HEK293T (cell line): ENCODE data around the gene CFAP52.
"Not testable (repeated sequence)": the region's sequence is repeated elsewhere in the genome, so short reads cannot be mapped to it uniquely, and the experiment has no call there.

Experiments
- CTCF ChIA-PET: fragments of 350-600 bp; formaldehyde crosslinking; extraction: SDS; loops from one replicate; lab custom pipeline; 2021; ENCODE audit warnings: antibody characterized with exemption, inconsistent platforms; lab: Yijun Ruan, JAX
- POLR2A ChIA-PET: fragments of 350-600 bp; formaldehyde crosslinking; extraction: SDS; loops from one replicate; lab custom pipeline; 2020; ENCODE audit warnings: antibody characterized with exemption, inconsistent platforms; lab: Yijun Ruan, JAX
- DNase-seq: peaks from one replicate; pipeline ENCODE4 v3.0.0; 2012; ENCODE audit warnings: mixed read lengths; ENCODE audit errors: extremely low spot score
- ARNT ChIP-seq: fragments of 450-650 bp; IDR thresholded peaks from 2 replicates; pipeline ENCODE4 v1.6.1; 2017; ENCODE audit warnings: mild to moderate bottlenecking
- BHLHE40 ChIP-seq: fragments of 450-650 bp; IDR thresholded peaks from 2 replicates; pipeline ENCODE4 v1.6.1; 2016; ENCODE audit warnings: mild to moderate bottlenecking, moderate library complexity, borderline replicate concordance
- CTBP1 ChIP-seq: fragments of 450-650 bp; IDR thresholded peaks from 2 replicates; pipeline ENCODE4 v1.6.1; 2016; ENCODE audit warnings: borderline replicate concordance
- ELF4 ChIP-seq: fragments of 450-650 bp; IDR thresholded peaks from 2 replicates; pipeline ENCODE4 v1.6.1; 2017; ENCODE audit warnings: antibody characterized with exemption
- FOXA1 ChIP-seq: fragments of 450-650 bp; IDR thresholded peaks from 2 replicates; pipeline ENCODE4 v1.6.1; 2016; ENCODE audit warnings: mild to moderate bottlenecking
- FOXK2 ChIP-seq: fragments of 450-650 bp; IDR thresholded peaks from 2 replicates; pipeline ENCODE4 v1.6.1; 2016; ENCODE audit warnings: mild to moderate bottlenecking
- FOXM1 ChIP-seq: fragments of 450-650 bp; IDR thresholded peaks from 2 replicates; pipeline ENCODE4 v1.6.1; 2017; ENCODE audit warnings: mild to moderate bottlenecking, borderline replicate concordance
- HDGF ChIP-seq: fragments of 450-650 bp; IDR thresholded peaks from 2 replicates; pipeline ENCODE4 v1.6.1; 2017; ENCODE audit warnings: antibody characterized with exemption, borderline replicate concordance
- L3MBTL2 ChIP-seq: fragments of 450-650 bp; conservative IDR thresholded peaks from 2 replicates; pipeline ENCODE4 v1.6.1; 2016; ENCODE audit warnings: mild to moderate bottlenecking
- LEF1 ChIP-seq: fragments of 450-650 bp; IDR thresholded peaks from 2 replicates; pipeline ENCODE4 v1.6.1; 2017; ENCODE audit warnings: mild to moderate bottlenecking, borderline replicate concordance
- NFRKB ChIP-seq: fragments of 450-650 bp; IDR thresholded peaks from 2 replicates; pipeline ENCODE4 v1.6.1; 2016; ENCODE audit warnings: mild to moderate bottlenecking, moderate library complexity
- SP1 ChIP-seq: fragments of 450-650 bp; IDR thresholded peaks from 2 replicates; pipeline ENCODE4 v1.6.1; 2017
- SUZ12 ChIP-seq: fragments of 450-650 bp; IDR thresholded peaks from 2 replicates; pipeline ENCODE4 v1.6.1; 2016; ENCODE audit warnings: mild to moderate bottlenecking
- TARDBP ChIP-seq: fragments of 450-650 bp; IDR thresholded peaks from 2 replicates; pipeline ENCODE4 v1.6.1; 2016
- ZNF384 ChIP-seq: fragments of 450-650 bp; IDR thresholded peaks from 2 replicates; pipeline ENCODE4 v1.6.1; 2016
- TF ChIP-seq, protein P1 (sequence below): fragments of 450-650 bp; IDR thresholded peaks from 2 replicates; pipeline ENCODE4 v1.6.1; 2016

CFAP52 gene

DNA sequence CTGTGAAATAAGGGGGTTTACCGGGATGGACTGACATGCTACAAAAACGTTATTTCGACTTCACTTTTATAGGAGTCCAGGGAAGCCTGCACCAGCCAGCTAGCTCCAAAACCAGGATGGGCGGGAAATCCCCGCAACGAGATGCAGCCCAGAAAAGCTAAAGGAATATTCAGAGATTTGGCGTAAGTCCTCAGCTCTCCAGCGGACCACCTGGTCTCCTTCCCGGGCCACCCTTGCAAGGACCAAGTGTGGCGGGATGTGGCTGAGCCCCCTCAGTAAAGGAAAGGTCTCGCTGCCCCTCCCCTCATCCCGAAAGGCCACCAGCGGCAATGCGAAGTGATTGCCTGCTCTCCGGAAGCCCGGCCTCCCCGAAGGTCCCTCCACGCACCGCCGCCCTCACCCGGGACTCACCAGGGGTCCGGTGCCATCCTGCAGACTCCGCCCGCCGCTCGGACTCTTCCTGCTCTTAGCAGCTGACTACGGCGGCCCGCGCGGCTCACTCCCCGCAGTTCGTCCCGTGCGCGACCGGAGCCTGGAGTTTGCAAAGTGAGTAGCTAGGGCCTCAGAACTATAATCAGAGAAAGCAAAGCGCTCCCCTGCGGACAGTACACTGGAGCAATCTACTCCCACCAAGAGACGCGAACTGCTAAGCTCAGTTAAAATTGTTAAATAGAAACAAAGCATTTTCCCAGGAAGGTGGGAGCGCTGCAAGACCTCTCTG lies 901 bp upstream of the CFAP52 start, which contains the start of gene STX8:
Gene STX8 (minus strand): TSS at position 440 of the 721 bp plus-strand sequence. CDS start 12 bp downstream, at position 428.
- TF ChIP-seq TARDBP (no peak), L3MBTL2 (peak; percentile 43; the same call in 1 of the 2 replicates)
- CTCF ChIA-PET, result interaction anchor here (0.7 kb wide), 1 partner anchor 279 kb away, joined by 3 read pairs; no protein-coding TSS in a partner anchor
- POLR2A ChIA-PET, result interaction anchor here (1.4 to 1.9 kb wide), 3 partner anchors 10 to 193 kb away, joined by 3 to 11 read pairs (median 5); no protein-coding TSS in a partner anchor
- DNase-seq, result peak; percentile 75

DNA sequence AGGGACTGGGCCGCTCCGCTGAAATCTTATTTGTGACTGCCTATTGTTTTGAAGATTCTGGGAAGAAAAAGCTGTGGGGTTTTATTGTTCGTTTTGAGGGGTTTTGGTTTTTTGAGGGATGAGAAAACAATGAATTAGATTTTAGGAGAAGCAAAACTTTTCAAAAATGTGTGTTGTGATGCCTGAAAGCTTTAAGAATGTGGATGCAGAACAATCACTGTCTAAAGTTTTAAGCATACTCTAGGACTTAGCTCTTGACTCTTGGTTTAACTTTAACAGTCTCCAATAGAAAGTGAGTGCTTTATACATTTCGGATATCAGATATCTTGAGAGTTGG lies 899 bp downstream of the CFAP52 start:
- TF ChIP-seq FOXK2 (no peak), SP1 (no peak), TARDBP (no peak), FOXM1 (no peak), BHLHE40 (no peak), HDGF (no peak), CTBP1 (no peak), SUZ12 (no peak), FOXA1 (no peak), LEF1 (no peak), L3MBTL2 (no peak), NFRKB (no peak), ELF4 (no peak), ARNT (no peak), ZNF384 (no peak)
- TF ChIP-seq, protein P1, sequence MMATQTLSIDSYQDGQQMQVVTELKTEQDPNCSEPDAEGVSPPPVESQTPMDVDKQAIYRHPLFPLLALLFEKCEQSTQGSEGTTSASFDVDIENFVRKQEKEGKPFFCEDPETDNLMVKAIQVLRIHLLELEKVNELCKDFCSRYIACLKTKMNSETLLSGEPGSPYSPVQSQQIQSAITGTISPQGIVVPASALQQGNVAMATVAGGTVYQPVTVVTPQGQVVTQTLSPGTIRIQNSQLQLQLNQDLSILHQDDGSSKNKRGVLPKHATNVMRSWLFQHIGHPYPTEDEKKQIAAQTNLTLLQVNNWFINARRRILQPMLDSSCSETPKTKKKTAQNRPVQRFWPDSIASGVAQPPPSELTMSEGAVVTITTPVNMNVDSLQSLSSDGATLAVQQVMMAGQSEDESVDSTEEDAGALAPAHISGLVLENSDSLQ, result no peak
- ChIA-PET CTCF (interaction anchor here (0.6 to 1.6 kb wide), 8 partner anchors 29 to 617 kb away, joined by 3 to 6 read pairs (median 3); no protein-coding TSS in a partner anchor), POLR2A (no interaction called here)
- DNase-seq, result no peak

DNA sequence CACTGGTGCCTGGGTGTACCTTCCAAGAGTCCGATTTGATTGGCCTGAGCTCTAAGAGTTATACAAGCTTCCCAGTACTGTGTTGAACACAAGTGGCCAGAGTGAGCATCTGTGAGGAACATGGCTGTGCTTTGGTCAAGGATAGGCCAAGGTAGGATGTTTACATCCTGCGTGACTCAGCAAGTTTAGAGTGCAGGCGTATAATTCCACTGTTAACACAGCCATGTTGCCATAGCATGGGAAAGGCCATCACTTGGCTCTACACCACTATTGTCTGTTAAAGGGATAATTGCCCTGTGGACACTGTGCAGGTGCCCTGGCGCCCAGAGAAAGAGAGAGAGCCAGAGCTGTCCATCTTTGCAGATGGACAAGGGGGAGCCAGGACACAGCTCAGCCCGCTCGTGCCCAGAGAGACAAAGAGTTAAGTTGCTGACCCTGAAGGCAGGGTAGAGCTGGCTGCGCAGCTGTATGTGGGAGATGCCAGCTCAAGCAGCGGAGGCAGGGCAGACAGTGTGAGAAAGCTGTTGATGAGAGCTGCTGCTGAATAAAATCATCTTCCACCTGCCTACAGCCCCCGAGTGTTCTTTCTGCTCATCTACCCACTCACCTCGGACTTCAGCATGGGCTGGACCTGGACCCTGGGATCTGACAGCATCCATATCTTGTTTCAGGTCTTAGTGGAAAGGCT lies 11.7 kb downstream of the CFAP52 start:
- ChIA-PET POLR2A (no interaction called here), CTCF (no interaction called here)
- no peak for DNase-seq
- TF ChIP-seq FOXK2 (no peak), FOXA1 (no peak), L3MBTL2 (no peak), ZNF384 (no peak), ARNT (no peak), HDGF (no peak), BHLHE40 (no peak), SP1 (no peak), ELF4 (no peak), CTBP1 (no peak), TARDBP (no peak), LEF1 (no peak), SUZ12 (no peak), FOXM1 (no peak), NFRKB (no peak)
- TF ChIP-seq, protein P1, result no peak

DNA sequence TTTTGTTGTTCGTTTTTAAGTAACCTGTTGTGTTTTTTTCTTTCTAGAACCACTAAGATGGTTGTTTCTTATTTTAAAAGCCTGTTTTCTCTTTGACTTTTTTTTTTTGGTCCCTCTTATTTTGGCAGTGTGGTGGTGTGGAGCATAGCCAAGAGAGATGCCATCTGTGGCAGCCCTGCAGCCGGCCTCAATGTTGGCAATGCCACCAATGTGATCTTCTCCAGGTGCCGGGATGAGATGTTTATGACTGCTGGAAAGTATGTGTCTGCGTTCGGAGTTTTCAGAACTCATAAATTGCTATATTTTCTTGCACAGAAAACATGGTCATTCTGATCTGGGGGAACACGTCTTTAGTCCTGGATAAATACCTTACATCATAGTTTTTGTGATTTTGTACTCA lies 17.6 kb downstream of the CFAP52 start:
- no peak for TF ChIP-seq ELF4
- TF ChIP-seq LEF1, result no peak
- no peak for TF ChIP-seq FOXM1
- TF ChIP-seq ARNT, result no peak

DNA sequence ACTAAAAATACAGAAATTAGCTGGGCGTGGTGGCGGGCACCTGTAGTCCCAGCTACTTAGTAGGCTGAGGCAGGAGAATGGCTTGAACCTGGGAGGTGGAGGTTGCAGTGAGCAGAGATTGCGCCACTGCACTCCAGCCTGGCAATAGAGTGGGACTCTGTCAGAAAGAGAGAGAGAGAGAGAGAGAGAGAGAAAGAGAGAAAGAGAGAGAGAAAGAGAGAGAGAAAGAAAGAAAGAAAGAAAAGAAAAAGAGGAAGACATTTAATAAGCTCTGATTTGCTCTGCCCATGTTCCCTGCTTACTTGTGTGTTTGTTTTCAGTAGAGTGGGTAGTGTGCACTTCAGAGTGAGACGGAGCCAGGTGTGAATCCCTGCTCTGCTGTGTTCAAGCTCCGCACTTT lies 21.2 kb downstream of the CFAP52 start:
- DNase-seq, POLR2A ChIA-PET, CTCF ChIA-PET: not testable (repeated sequence)

More for the DNA sequence above, 17.6 kb downstream of the CFAP52 start:
- CTCF ChIA-PET, result no interaction called here
- DNase-seq, result no peak
- POLR2A ChIA-PET, result no interaction called here

DNA sequence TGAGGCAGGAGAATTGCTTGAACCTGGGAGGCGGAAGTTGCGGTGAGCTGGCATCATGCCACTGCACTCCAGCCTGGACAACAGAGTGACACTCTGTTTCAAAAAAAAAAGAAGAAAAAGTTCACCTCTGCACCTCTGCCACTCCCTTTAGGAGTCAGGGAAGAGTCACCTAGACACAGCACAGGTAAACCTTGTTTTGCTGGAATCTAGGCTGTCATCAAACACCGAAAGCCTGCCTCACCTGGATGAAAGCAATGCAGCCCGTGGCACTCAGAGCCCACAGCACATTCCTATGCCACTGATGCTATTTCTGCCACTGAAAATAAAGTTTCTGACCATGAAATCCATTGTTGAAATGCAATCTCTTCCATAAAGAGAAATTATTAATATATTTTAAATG lies 22.2 kb downstream of the CFAP52 start:
- DNase-seq, result no peak
- TF ChIP-seq FOXK2 (no peak), SP1 (no peak), HDGF (no peak), LEF1 (no peak), FOXA1 (no peak), L3MBTL2 (no peak), CTBP1 (no peak), BHLHE40 (no peak), FOXM1 (no peak), ELF4 (no peak), NFRKB (no peak), ARNT (no peak), ZNF384 (no peak), SUZ12 (no peak), TARDBP (no peak)
- TF ChIP-seq, protein P1, result no peak
- CTCF ChIA-PET, result no interaction called here
- POLR2A ChIA-PET, result no interaction called here

DNA sequence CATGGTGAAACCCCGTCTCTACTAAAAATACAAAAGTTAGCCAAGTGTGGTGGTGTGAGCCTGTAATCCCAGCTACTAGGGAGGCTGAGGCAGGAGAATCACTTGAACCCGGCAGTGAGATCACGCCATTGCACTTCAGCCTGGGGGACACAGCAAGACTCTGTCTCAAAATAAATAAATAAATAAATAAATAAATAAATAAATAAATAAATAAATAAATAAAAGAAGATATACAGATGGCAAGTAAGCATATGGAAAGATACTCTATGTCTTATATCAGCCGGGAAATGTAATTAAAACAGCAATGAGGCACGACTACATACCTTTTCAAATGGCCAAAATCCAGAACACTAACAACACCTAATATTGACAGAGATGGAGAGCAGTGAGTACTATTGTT lies 28.1 kb downstream of the CFAP52 start:
- CTCF ChIA-PET, POLR2A ChIA-PET, DNase-seq: not testable (repeated sequence)
